Memory B cell (primary cell): ENCODE results near the gene HIRIP3.
"Not testable (repeated sequence)": the region's sequence is repeated elsewhere in the genome, so short reads cannot be mapped to it uniquely, and the experiment has no call there.

ENCODE experiments used
- ATAC-seq: fragments of 150-1000 bp; cut with Tn5 transposase; 2 replicates; pipeline ENCODE4 v1.10.0; 2021; ENCODE audit warnings: low read depth, mild to moderate bottlenecking, moderate library complexity
- DNase-seq, 2 donors: peaks; one replicate each; pipeline ENCODE4 v3.0.0; 2022; ENCODE audit warnings: low spot score in 2 of 2
- H3K27ac Mint-ChIP-seq: one replicate; pipeline ENCODE4 v1.8.0; 2022; ENCODE audit warnings: mild to moderate bottlenecking, moderate library complexity, mixed read lengths
- H3K27me3 Mint-ChIP-seq: one replicate; pipeline ENCODE4 v1.8.0; 2022; ENCODE audit warnings: mixed read lengths
- H3K36me3 Mint-ChIP-seq: one replicate; pipeline ENCODE4 v1.8.0; 2022; ENCODE audit warnings: mild to moderate bottlenecking, mixed read lengths
- H3K4me1 Mint-ChIP-seq: one replicate; pipeline ENCODE4 v1.8.0; 2022; ENCODE audit warnings: mixed read lengths
- H3K4me3 Mint-ChIP-seq: one replicate; pipeline ENCODE4 v1.8.0; 2022; ENCODE audit warnings: mild to moderate bottlenecking, moderate library complexity, mixed read lengths
- H3K9me3 Mint-ChIP-seq: one replicate; pipeline ENCODE4 v1.8.0; 2022; ENCODE audit warnings: mixed read lengths

The HIRIP3 gene

GRCh38 chr16:29995324-29995910, at the start of gene HIRIP3:
Gene HIRIP3 (minus strand): TSS chr16:29995617. CDS start chr16:29995605, 12 bp downstream.
- Mint-ChIP-seq H3K9me3 (no peaks in the 10 kb centered on the region), H3K4me1 (peaks cover 21% of the 10 kb centered on the region), H3K4me3 (peak within 1 kb of the TSS; percentile 99), H3K36me3 (peaks cover 11% of the 10 kb centered on the region), H3K27me3 (no peaks in the 10 kb centered on the region), H3K27ac (peak within 1 kb of the TSS; percentile 97)
- DNase-seq (peak; percentile 80 to 84), ATAC-seq (peak; percentile 59)

- Mint-ChIP-seq H3K4me1 (peaks cover 9% of the 10 kb centered on the region), H3K27ac (no peak overlapping the region), H3K9me3 (no peaks in the 10 kb centered on the region), H3K36me3 (no peaks in the 10 kb centered on the region), H3K4me3 (no peak overlapping the region), H3K27me3 (peaks cover 13% of the 10 kb centered on the region)
- no peak for DNase-seq
- ATAC-seq, result no peak
Observed at GRCh38 chr16:30041841-30042240, 46.4 kb upstream of the HIRIP3 start.

GRCh38 chr16:30040690-30041089, 45.3 kb upstream of the HIRIP3 start:
- H3K4me1 Mint-ChIP-seq, DNase-seq, H3K4me3 Mint-ChIP-seq, ATAC-seq, H3K9me3 Mint-ChIP-seq, H3K36me3 Mint-ChIP-seq: not testable (repeated sequence)
- H3K27ac Mint-ChIP-seq, result peak overlapping the region; percentile 0
- peaks cover 11% of the 10 kb centered on the region for H3K27me3 Mint-ChIP-seq

GRCh38 chr16:30040221-30040620, 44.8 kb upstream of the HIRIP3 start:
- Mint-ChIP-seq H3K4me1 (peaks cover 6% of the 10 kb centered on the region), H3K4me3 (no peak overlapping the region), H3K27ac (peak overlapping the region; percentile 0), H3K27me3 (peaks cover 12% of the 10 kb centered on the region), H3K36me3 (no peaks in the 10 kb centered on the region), H3K9me3 (no peaks in the 10 kb centered on the region)
- peak; percentile 90 for ATAC-seq
- no peak for DNase-seq

- ATAC-seq, result peak; percentile 23
- no peak for DNase-seq
- Mint-ChIP-seq H3K4me1 (peaks cover 11% of the 10 kb centered on the region), H3K4me3 (no peak overlapping the region), H3K9me3 (no peaks in the 10 kb centered on the region), H3K27ac (no peak overlapping the region), H3K36me3 (no peaks in the 10 kb centered on the region), H3K27me3 (peaks cover 36% of the 10 kb centered on the region)
Observed at GRCh38 chr16:30033270-30033669, 37.9 kb upstream of the HIRIP3 start.

- peak; percentile 69 for ATAC-seq
- peaks cover 11% of the 10 kb centered on the region for H3K4me1 Mint-ChIP-seq
- H3K27ac Mint-ChIP-seq, result no peak overlapping the region
- H3K4me3 Mint-ChIP-seq, result no peak overlapping the region
- no peaks in the 10 kb centered on the region for H3K36me3 Mint-ChIP-seq
- no peaks in the 10 kb centered on the region for H3K9me3 Mint-ChIP-seq
- DNase-seq, result peak; percentile 61
- H3K27me3 Mint-ChIP-seq, result peaks cover 44% of the 10 kb centered on the region
Observed at GRCh38 chr16:30032083-30032819, 36.8 kb upstream of the HIRIP3 start.

- no peak for DNase-seq
- Mint-ChIP-seq H3K36me3 (no peaks in the 10 kb centered on the region), H3K27ac (no peak overlapping the region), H3K27me3 (peaks cover 52% of the 10 kb centered on the region), H3K4me3 (no peak overlapping the region), H3K4me1 (peaks cover 11% of the 10 kb centered on the region), H3K9me3 (no peaks in the 10 kb centered on the region)
- ATAC-seq, result no peak
Observed at GRCh38 chr16:30031477-30031918, 36.1 kb upstream of the HIRIP3 start.

GRCh38 chr16:30030841-30031413, 35.5 kb upstream of the HIRIP3 start, which contains the start of gene TLCD3B:
Gene TLCD3B (minus strand): TSS chr16:30031271. CDS start chr16:30030527, 744 bp downstream.
- Mint-ChIP-seq H3K36me3 (no peaks in the 10 kb centered on the region), H3K27me3 (peaks cover 52% of the 10 kb centered on the region), H3K9me3 (no peaks in the 10 kb centered on the region), H3K27ac (no peak within 1 kb of the TSS), H3K4me3 (no peak within 1 kb of the TSS), H3K4me1 (peaks cover 11% of the 10 kb centered on the region)
- DNase-seq (no peak), ATAC-seq (no peak)

GRCh38 chr16:30030011-30030685, 34.7 kb upstream of the HIRIP3 start:
- Mint-ChIP-seq H3K9me3 (no peaks in the 10 kb centered on the region), H3K27ac (no peak overlapping the region), H3K4me3 (no peak overlapping the region), H3K4me1 (peaks cover 16% of the 10 kb centered on the region), H3K27me3 (peaks cover 47% of the 10 kb centered on the region), H3K36me3 (no peaks in the 10 kb centered on the region)
- ATAC-seq, result no peak
- no peak for DNase-seq

GRCh38 chr16:30028438-30029076, 33.1 kb upstream of the HIRIP3 start:
- H3K4me1 Mint-ChIP-seq, result peaks cover 16% of the 10 kb centered on the region
- peaks cover 45% of the 10 kb centered on the region for H3K27me3 Mint-ChIP-seq

GRCh38 chr16:30027588-30028437, 32.4 kb upstream of the HIRIP3 start:
- H3K36me3 Mint-ChIP-seq, result no peaks in the 10 kb centered on the region
- no peak overlapping the region for H3K4me3 Mint-ChIP-seq
- H3K9me3 Mint-ChIP-seq, result no peaks in the 10 kb centered on the region
- ATAC-seq (no peak), DNase-seq (no peak)
- peaks cover 45% of the 10 kb centered on the region for H3K27me3 Mint-ChIP-seq
- no peak overlapping the region for H3K27ac Mint-ChIP-seq
- peaks cover 16% of the 10 kb centered on the region for H3K4me1 Mint-ChIP-seq

More at GRCh38 chr16:30028438-30029076, 33.1 kb upstream of the HIRIP3 start:
- Mint-ChIP-seq H3K9me3 (no peaks in the 10 kb centered on the region), H3K27ac (no peak overlapping the region), H3K36me3 (no peaks in the 10 kb centered on the region), H3K4me3 (no peak overlapping the region)
- ATAC-seq, result peak; percentile 39
- no peak for DNase-seq

- Mint-ChIP-seq H3K4me3 (no peak overlapping the region), H3K36me3 (no peaks in the 10 kb centered on the region), H3K27me3 (peaks cover 41% of the 10 kb centered on the region), H3K27ac (no peak overlapping the region), H3K4me1 (peaks cover 12% of the 10 kb centered on the region), H3K9me3 (no peaks in the 10 kb centered on the region)
- ATAC-seq (no peak), DNase-seq (no peak)
Observed at GRCh38 chr16:30026449-30026848, 31.0 kb upstream of the HIRIP3 start.

GRCh38 chr16:30025574-30025973, 30.2 kb upstream of the HIRIP3 start:
- peaks cover 38% of the 10 kb centered on the region for H3K27me3 Mint-ChIP-seq
- peaks cover 19% of the 10 kb centered on the region for H3K4me1 Mint-ChIP-seq
- no peaks in the 10 kb centered on the region for H3K9me3 Mint-ChIP-seq
- no peak overlapping the region for H3K27ac Mint-ChIP-seq
- H3K4me3 Mint-ChIP-seq, result no peak overlapping the region
- no peaks in the 10 kb centered on the region for H3K36me3 Mint-ChIP-seq
- ATAC-seq, result no peak
- DNase-seq, result no peak
